ENCODE data around the gene IFNL2.

- TF ChIP-seq CTCF (IDR thresholded peaks at IDR 0.05) = no peak
- no peak for TF ChIP-seq POLR2A (IDR thresholded peaks at IDR 0.05)
- TF ChIP-seq EP300 (IDR thresholded peaks at IDR 0.05) = no peak
- TF ChIP-seq POLR2AphosphoS5 (IDR thresholded peaks at IDR 0.05) = no peak
These were observed 33.4 kb downstream of the IFNL2 start for GRCh38 chr19:39301562-39301961.
